DMS153 treated with DMSO at 0.1 percent for 48 hours (cell line): ENCODE results near the gene CTIF.
A peak's percentile ranks its signal among the peaks of the same experiment; 100 is the strongest.
"Not testable (repeated sequence)": the region's sequence is repeated elsewhere in the genome, so short reads cannot be mapped to it uniquely, and the experiment has no call there.

ENCODE experiments used
- DNase-seq: peaks from one replicate; lab custom pipeline; 2025; ENCODE audit not compliant: unreplicated experiment; lab: John Stamatoyannopoulos, UW

Gene CTIF

DNA sequence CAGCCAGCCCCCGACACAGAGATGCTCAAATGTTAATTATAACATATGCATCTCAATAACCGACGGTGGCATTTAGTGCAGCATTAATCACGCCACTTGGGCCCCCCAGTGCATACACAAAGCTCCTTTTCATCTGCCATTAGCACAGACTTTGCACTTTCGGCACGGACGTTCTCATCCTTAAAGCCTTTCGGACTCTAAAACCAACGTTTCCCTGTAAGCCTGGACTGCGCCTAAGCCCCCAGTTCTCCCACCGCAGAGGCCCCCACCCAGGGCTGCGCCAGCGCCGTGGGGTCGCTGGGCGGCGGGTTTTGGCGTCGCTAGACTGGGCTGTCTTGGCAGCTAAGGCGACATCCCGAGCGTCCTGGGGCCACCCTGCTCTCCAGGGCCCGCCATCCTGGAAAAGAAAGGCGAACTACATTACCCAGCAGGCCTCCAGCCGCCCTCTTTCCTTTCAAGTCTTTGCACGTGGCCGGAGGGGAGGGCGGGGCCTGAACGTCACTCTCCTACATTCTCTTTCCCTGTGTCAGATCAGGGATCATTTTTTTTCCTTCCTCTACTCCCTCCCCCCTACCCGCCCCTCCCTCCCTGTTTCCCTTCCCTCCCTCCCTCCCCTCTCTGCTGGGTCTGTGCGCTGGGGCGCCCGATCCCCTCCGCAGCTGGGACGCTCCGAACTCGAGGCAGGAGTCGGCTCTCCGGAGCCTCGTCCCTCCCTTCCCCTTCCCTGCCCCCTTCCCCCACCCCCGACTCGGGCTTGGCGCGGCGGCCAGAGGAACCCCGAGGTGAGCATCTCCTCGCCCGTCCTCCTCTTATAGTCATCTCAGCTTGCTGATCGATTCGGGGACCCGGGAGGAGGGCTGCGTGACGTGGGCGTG is at the start of gene CTIF:
Gene CTIF (plus strand): TSS at position 501 of the 875 bp plus-strand sequence. CDS start 80,535 bp downstream, outside the sequence.
- DNase-seq, result peak; percentile 93

GRCh38 chr18:48490641-48491293 is 48.1 kb upstream of the CTIF start:
- no peak for DNase-seq

GRCh38 chr18:48492880-48493279 is 46.0 kb upstream of the CTIF start:
- DNase-seq, result no peak

GRCh38 chr18:48493434-48494230 is 45.2 kb upstream of the CTIF start:
- peak; percentile 3 for DNase-seq

DNA sequence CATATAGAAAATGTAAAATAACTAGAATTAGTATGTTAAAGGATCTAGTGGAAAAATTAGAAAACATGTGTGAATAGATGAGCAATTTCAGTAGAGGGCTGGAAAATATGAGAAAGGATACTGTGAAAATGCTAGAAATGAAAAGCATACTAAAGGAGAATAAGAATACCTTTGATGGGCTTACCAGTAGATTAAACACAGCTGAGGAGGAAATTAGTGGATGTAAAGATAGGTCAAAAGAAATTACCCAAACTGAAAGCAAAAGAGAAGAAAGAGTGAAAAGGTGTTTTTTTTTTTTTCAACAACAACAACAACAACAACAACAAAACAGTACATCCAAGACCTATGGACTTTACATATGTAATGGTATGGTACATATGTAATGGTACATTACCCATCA is 41.0 kb upstream of the CTIF start:
- no peak for DNase-seq

DNA sequence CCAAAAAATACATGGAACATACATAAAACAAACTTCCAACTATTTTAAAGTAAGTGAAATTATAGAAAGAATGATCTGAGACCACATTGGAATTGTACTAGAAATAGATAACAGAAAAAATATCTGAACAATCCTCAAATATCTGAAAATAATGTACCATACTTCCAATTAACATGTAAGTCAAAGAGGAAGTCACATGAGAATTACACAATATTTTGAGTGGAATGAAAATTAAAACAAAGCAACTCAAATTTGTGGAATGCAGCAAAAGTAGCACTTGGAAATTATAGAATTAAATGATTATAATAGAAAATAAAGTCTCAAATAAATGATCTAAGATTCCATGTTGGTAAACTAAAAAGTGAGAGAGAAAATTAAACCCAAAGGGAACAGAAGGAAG is 38.3 kb upstream of the CTIF start:
- DNase-seq, result no peak

DNA sequence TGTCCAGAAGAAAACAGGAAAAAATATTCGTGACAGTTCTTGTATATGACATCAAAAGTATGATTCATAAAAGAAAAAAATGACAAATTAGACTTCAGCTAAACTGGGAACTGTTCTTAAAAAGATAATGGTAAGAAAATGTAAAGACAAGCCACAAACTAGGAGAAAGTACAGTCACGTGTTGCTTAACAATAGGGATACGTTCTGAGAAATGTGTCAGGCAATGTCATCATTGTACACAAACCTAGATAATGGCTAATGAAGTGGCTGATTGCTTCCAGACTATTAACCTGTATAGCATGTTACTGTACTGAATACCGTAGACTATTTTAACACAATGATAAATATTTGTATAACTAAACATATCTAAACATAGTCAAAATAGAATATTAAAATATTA is 35.9 kb upstream of the CTIF start:
- DNase-seq, result no peak

DNA sequence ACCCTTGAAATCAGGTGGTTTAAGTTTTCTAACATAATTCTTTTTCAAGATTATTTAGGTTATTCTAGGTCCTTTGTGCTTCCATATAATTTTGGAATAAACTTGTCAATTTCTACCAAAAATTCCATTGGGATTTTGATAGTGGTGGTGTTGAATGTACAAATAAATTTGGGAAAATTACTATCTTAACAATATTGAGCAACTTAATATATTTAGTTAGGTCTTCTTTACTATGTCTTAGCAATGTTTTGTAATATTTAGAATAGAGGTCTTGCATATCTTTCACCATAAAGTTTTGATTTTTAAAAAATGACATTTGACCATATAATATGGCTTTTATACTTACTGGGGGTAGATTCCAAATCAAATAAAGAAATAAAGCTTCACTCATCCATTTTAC is 34.0 kb upstream of the CTIF start:
- DNase-seq, result no peak

GRCh38 chr18:48506983-48507568 is 31.8 kb upstream of the CTIF start:
- not testable (repeated sequence) for DNase-seq

DNA sequence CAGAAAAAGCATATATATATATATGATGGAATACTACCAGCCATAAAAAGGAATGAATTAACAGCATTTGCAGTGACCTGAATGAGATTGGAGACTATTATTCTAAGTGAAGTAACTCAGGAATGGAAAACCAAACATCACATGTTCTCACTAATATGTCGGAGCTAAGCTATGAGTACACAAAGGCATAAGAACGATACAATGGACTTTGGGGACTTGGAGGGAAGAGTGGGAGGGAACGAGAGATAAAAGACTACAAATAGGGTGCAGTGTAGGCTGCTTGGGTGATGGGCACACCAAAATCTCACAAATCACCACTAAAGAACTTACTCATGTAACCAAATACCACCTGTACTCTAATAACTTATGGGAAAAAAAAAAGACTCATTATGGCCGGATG is 26.3 kb upstream of the CTIF start:
- not testable (repeated sequence) for DNase-seq

DNA sequence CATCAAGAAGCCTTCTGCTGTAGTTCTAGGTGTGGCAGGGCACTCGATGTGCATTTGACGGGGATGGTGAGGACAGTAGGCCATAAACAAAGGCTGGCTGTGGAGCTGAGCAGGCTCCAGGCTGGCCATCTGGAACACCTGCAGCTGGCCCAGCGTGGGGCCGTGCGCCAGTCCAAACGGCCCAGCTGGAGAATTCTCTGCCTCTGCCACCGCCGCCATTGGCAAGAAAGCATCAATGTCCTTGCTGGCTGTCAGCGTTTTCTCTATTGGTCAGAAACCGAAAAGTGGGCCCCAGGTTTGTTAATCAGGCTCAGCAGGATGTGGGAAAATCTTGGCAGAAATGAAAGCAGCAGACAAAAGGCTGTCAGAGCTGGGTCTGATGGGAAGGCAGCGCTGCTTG is 24.0 kb upstream of the CTIF start:
- DNase-seq, result no peak

DNA sequence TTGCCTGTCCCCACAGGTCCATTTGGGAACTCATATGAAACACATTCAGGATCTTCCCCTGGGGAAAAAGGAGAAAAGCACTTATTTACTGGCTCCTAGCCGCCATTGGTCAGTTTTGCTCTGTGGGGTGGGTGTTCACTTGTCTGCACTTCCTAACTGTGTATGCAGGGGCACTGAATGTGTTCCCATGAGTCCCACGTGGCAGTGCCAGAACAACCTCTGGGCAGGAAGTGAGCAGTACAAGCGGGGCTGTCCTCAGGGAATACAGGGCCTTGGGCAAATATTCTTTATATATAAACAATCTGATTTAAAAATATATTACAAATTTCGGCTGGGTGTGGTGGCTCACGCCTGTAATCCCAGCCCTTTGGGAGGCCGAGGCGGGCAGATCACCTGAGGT is 21.8 kb upstream of the CTIF start:
- DNase-seq, result no peak

- no peak for DNase-seq
Measured at GRCh38 chr18:48519431-48520100, 19.3 kb upstream of the CTIF start.

DNA sequence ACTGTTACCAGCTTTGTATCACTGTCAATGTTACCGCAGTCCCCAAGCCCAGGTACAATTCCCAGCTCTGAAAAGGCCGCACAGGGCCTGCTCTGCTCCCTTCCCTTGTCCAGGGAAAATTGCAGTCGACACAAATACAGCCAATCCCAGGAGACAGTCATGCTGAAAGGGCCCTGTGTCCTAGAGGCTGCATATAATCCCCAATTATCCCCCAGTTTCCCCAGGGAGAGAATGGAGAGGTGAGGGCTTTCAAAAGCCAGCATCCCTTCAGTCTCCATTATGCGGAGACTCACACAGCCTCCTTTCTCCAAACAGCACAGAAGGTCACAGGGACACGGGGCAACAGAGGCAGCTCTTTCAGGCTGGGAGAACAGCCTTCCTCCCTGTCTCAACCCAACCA is 17.1 kb upstream of the CTIF start:
- no peak for DNase-seq

DNA sequence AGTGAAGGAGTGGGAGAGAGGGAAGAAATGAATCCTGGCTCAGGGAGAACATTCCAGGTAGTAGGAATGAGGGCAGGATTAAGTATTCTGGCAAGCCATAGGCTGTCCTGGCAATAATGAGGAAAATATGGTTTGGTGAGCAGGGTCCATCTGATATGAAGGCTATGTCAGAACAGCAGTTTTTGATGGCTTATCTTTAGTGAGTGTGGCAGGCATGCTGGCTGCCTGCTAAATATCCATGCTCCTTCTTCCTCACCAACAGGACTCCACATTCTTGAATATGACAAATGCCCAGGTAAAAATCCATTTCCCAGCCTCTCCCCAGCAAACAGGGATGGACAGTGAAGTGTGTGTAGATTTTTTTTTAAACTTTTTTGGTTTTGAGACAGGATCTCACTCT is 13.2 kb upstream of the CTIF start:
- no peak for DNase-seq

- no peak for DNase-seq
Measured at GRCh38 chr18:48527461-48527860, 11.4 kb upstream of the CTIF start.

GRCh38 chr18:48528861-48529260 is 10.0 kb upstream of the CTIF start:
- DNase-seq, result no peak

DNA sequence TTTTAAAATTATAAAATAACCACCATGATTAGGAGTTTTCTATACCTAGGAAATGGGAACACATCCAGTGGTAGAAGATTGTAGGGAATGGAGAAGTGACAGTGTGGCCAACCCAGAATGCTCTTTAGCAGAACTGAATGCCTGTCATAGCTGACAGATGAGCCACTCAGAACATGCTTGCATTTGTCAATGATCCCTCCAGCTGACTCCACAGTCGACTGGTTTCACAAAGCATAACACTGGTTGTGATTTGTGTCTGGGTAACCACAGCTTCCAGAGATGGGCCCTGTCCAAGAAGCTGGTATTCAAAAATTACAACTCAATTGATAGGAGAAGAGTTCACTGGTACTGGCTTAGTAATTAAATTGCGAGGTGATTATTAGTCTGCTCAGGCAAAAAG is 9.0 kb upstream of the CTIF start:
- no peak for DNase-seq

DNA sequence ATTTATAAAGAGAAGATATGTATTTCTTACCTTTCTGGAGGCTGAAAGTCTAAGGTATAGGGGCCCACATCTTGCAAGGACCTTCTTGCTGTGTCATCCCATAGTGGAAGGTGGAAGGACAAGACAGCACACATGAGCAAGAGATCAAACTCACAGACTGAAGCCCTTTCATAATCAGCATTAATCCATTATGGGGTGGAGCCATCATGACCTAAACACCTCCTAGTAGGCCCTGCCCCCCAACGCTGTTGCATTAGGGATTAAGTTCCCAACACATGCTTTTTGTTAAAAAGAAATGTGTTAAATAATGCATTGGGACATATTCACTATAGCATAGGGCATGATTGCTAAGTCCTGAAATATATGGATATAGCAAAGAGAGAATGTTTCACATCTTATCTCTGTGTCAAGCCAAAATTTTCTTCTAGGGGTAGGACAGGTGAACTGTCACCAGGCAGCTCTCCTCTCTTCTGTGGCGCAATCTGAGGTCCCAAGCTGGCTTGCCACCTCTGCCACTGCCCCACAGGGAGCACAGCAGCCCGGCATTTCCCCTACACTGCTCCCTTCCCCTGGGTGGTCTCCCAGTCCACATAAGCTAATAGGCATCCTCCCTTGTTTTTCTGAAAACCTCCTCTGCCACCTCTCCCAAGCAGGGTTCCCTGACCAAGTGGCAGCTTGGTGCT is 8.3 kb upstream of the CTIF start:
- no peak for DNase-seq

- no peak for DNase-seq
Measured at GRCh38 chr18:48531082-48531403, 7.8 kb upstream of the CTIF start.
